Esophagus squamous epithelium (tissue), 4 donors: Measurements from ENCODE around the gene KRT13.

Experiments used
- POLR2A ChIP-seq, 4 donors: fragments of 450-650 bp; IDR thresholded peaks; one replicate each; pipeline ENCODE4 v1.6.1; 2017; ENCODE audit warnings: antibody characterized with exemption in 4 of 4, mild to moderate bottlenecking in 4 of 4, moderate library complexity in 3 of 4
- TF ChIP-seq, protein P1 (sequence below), 6 experiments: fragments of 450-650 bp in 4 of 6; fragments of 200-600 bp in 2 of 6; sonication (generic) in 2 of 6; IDR thresholded peaks; one replicate each; pipeline ENCODE4 v1.5.1; 2016 to 2019; ENCODE audit warnings: antibody characterized with exemption in 6 of 6, mild to moderate bottlenecking in 4 of 6, moderate library complexity in 4 of 6

DNA sequence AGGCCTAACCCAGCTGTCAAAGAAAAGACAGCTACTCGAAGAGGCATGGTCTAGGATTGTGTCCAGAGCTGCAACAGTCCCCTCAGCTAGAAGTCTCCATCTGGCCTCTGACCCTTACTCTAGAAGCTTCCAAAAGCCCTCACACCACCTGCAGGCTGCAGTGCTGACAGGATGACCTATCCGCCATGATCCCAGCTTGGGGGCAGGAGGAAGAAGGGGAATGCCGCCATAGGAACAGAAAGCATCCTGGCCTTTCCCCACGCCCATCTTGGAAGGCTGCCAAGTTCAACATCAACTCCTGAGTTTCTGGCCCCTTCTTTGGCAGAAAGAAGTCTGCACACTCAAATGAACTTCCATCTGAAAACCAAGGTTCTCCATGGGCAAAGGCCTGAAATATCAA lies 12.6 kb downstream of the KRT13 start:
- TF ChIP-seq, protein P1, sequence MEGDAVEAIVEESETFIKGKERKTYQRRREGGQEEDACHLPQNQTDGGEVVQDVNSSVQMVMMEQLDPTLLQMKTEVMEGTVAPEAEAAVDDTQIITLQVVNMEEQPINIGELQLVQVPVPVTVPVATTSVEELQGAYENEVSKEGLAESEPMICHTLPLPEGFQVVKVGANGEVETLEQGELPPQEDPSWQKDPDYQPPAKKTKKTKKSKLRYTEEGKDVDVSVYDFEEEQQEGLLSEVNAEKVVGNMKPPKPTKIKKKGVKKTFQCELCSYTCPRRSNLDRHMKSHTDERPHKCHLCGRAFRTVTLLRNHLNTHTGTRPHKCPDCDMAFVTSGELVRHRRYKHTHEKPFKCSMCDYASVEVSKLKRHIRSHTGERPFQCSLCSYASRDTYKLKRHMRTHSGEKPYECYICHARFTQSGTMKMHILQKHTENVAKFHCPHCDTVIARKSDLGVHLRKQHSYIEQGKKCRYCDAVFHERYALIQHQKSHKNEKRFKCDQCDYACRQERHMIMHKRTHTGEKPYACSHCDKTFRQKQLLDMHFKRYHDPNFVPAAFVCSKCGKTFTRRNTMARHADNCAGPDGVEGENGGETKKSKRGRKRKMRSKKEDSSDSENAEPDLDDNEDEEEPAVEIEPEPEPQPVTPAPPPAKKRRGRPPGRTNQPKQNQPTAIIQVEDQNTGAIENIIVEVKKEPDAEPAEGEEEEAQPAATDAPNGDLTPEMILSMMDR (IDR thresholded peaks at IDR 0.05) = no peak
- no peak for TF ChIP-seq POLR2A (IDR thresholded peaks at IDR 0.05)
